ENCODE results near the gene MAP4K1. TPM values are rescaled to one million over a fixed set of nuclear protein-coding genes. Genes with fewer than 3 reads are reported as not detected.

MAP4K1 gene
- 0.22 and 0.72 TPM in 2 replicates for total RNA-seq

GRCh38 chr19:38617764-38618589 lies at the start of gene MAP4K1:
Gene MAP4K1, minus strand, starts transcription at chr19:38617953. Its CDS starts 58 bp downstream, at chr19:38617895.

GRCh38 chr19:38647368-38647965 lies 29.7 kb upstream of the MAP4K1 start, which contains the start of gene ACTN4:
Gene ACTN4, plus strand, starts transcription at chr19:38647649. Its CDS starts 97 bp downstream, at chr19:38647746.

GRCh38 chr19:38618590-38619360 lies 1.0 kb upstream of the MAP4K1 start, which contains the start of gene EIF3K:
Gene EIF3K, plus strand, starts transcription at chr19:38619188. Its CDS starts 81 bp downstream, at chr19:38619269.

Other genes with a start within 250 kb of the MAP4K1 start
- 326 and 416 TPM in 2 replicates for gene PSMD8, start 243.4 kb downstream of the MAP4K1 start, total RNA-seq
- gene GGN, start 229.9 kb downstream of the MAP4K1 start, total RNA-seq: 0.44 and 0.57 TPM in 2 replicates
- 3.7 and 10.2 TPM in 2 replicates for gene SPRED3, start 229.3 kb downstream of the MAP4K1 start, total RNA-seq
- 9.7 and 11.2 TPM in 2 replicates for gene FAM98C, start 214.9 kb downstream of the MAP4K1 start, total RNA-seq
- not detected in 2 replicates for gene RASGRP4, start 191.7 kb downstream of the MAP4K1 start, total RNA-seq
- gene RYR1, start 184.3 kb downstream of the MAP4K1 start, total RNA-seq: under 0.01 TPM in 2 replicates
- gene EIF3K, start 1.2 kb upstream of the MAP4K1 start, total RNA-seq: 425 and 690 TPM in 2 replicates
- 250 and 739 TPM in 2 replicates for gene ACTN4, start 29.7 kb upstream of the MAP4K1 start, total RNA-seq
- gene CAPN12, start 126.5 kb upstream of the MAP4K1 start, total RNA-seq: 0.22 TPM in 1 of 2 replicates, not detected in the other
- not detected in 2 replicates for gene LGALS7, start 155.6 kb upstream of the MAP4K1 start, total RNA-seq
- not detected in 2 replicates for gene LGALS7B, start 171.2 kb upstream of the MAP4K1 start, total RNA-seq
- gene LGALS4, start 195.0 kb upstream of the MAP4K1 start, total RNA-seq: not detected in 2 replicates
- 21.8 and 57.1 TPM in 2 replicates for gene ECH1, start 213.8 kb upstream of the MAP4K1 start, total RNA-seq
- 218 and 397 TPM in 2 replicates for gene HNRNPL, start 232.0 kb upstream of the MAP4K1 start, total RNA-seq

Measured in placental pericyte (primary cell).